Forelimb muscle (tissue), 1 donor: Measurements from ENCODE around the gene INO80. TPM values are rescaled to one million over a fixed set of nuclear protein-coding genes. Genes with fewer than 3 reads are reported as not detected.

Experiments
- DNase-seq: peaks from one replicate; pipeline ENCODE4 v3.0.0-alpha.2; 2013; ENCODE audit warnings: low read depth
- polyA plus RNA-seq: library from polyadenylated mRNA; unstranded; fragments of 120-200 nt; gene quantifications from one replicate; pipeline ENCODE4 v1.2.1, GENCODE V29; 2013; ENCODE audit not compliant: insufficient read length

Gene INO80
- polyA plus RNA-seq, 1 donor, result 18.3 TPM

GRCh38 chr15:40931300-40932142, 184.6 kb downstream of the INO80 start:
- DNase-seq, result no peak

GRCh38 chr15:40930430-40931299, 185.4 kb downstream of the INO80 start:
- no peak for DNase-seq

- no peak for DNase-seq
These were observed 186.2 kb downstream of the INO80 start for GRCh38 chr15:40929660-40930429.

Other genes with a start within 250 kb of the INO80 start
- gene RHOV, start 242.0 kb downstream of the INO80 start, polyA plus RNA-seq, result 0.34 TPM
- gene VPS18, start 221.8 kb downstream of the INO80 start, polyA plus RNA-seq, result 9.3 TPM
- 14.1 TPM for gene DLL4, start 186.9 kb downstream of the INO80 start, polyA plus RNA-seq
- gene CHAC1, start 162.8 kb downstream of the INO80 start, polyA plus RNA-seq, result 9.5 TPM
- gene EXD1, start 114.5 kb upstream of the INO80 start, polyA plus RNA-seq, result 0.06 TPM
- 58.8 TPM for gene CHP1, start 115.0 kb upstream of the INO80 start, polyA plus RNA-seq
- 3.1 TPM for gene OIP5, start 216.3 kb upstream of the INO80 start, polyA plus RNA-seq
- gene NUSAP1, start 216.6 kb upstream of the INO80 start, polyA plus RNA-seq, result 29.6 TPM